GM21528 (cell line): ENCODE data around the gene EIF2A.

Experiments
- ATAC-seq: cut with Tn5 transposase; IDR thresholded peaks from one replicate; pipeline ENCODE4 v1.9.1; 2021; ENCODE audit warnings: mild to moderate bottlenecking, moderate library complexity; ENCODE audit not compliant: unreplicated experiment, low FRiP score

EIF2A gene

DNA sequence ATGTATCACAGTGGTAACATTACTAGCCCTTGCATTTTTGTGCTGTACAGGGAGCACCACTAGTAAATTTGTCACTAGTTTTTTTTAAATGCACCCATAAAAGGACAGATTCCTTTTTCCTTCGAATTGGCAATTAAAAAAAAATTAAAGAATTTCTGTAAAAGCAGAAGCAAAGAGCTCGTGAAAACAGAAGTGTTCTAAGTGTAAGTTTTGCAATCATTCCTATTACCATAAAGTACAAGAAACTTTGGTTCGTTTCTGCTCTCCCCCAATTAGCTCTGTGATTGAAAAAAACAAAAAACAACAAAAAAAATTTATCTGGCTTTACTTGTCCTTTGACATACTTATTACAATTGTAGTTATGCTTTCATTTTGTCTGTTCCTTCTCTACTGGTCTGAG is 5.6 kb upstream of the EIF2A start:
- no peak for ATAC-seq

DNA sequence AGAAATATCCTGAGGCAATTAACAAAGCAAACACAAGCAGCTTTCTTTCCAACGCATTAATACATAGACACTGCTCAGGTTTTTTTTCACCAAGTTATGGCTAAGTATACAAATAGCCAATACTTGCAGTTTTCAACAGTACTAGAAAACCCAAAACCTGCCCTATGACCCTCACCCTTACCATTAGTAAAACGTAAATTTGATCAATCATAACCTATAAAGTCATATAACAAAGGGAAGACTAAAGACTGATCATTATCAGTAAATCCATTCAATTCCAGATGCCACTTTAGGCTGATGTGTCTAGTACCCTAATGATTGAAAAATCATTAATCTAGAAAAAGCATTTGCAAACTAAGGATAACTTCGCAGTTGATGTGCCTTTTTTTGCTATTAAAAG is 3.5 kb upstream of the EIF2A start:
- ATAC-seq, result no peak

DNA sequence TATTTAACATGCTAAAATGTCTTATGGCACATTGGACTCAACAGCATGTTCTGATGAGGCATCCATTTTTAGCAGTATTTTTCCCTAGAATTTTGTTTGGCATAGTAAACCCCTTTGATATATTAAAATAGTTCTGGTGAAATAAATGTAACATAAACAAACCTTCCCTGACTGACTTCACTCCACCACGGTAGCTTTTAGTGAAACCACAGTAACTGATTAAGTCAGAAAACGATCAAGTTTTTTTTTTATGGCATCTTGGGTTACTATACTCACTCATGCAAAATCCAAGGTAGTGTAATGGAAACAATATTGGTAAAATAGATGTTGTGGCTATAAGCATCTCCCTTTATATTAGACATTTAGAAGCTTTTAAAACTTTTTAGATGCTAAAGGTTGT is 3.1 kb upstream of the EIF2A start:
- ATAC-seq, result no peak

DNA sequence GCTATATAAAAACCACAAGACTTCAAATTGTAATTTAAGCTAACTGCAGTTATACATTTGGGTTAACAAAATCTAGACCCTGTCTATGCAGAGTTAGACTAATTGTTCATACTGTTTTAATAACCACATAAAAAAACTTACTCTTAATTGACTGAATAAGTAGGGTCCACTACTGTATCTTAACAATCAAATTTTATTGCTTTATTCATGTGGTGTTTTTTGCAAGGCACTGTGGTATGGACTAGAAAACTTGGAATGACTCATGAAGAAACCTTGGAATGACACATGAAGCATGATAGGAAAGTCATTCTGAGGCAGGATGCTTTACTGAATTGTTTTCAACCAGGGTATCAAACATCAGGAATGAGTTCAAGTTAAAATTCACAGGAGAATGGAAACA is 2.5 kb upstream of the EIF2A start:
- no peak for ATAC-seq

DNA sequence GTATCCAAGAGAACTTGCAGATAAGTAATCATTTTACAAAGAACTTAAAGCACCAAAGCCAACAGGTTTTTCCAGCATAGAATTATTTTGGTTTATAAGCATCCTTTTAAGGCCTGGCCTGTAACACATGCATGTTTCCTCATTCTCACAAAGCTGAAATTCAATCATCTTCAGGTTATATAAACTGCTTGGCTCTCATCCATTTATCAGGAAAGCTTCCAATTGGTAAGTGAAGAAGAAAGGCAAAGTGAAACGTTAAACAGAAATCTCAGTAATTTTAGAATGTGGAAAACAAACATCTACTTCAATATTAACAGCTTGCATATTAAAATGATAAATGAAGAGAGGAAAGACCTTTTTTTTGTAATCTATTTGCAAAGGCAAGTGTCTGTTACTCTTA is 1.9 kb upstream of the EIF2A start:
- no peak for ATAC-seq

DNA sequence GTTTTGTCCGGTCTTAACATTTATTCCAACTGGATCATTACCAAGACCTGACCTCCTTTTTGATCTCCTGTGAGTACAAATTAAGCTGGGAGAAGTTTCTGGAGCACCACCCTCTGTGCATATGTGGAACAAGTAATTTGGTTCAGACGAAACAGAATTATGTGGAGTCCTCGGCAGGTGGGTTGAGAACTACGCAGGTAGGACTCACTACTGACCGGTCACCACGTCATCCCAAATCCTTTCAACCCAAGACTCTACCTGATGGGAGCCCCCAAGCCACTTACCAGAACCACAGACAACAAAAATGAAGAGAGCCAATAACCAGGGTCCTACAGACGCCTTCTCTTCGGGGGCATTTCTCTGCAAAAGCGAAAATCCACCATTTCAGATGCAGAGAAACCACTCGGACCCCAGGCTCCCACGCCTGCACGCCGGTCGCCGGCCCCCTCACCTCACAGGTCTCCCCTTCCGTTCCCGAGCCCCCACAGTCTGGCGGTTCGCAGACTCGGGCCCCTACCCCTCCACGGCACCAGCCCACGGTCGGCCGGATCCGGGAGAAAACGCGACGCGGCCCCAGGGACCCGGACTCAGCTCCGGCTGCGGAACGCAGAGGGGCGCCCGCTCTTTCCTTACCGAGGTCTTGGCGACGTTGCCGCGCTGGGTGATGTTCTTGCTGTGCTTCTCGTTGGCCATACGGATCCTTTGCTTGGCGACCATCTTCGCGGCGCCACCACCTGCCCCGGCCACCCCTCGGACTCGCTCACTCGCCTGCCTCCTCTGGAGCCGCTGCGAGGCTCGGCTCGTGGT is 965 bp upstream of the EIF2A start:
- peak; percentile 22 for ATAC-seq

DNA sequence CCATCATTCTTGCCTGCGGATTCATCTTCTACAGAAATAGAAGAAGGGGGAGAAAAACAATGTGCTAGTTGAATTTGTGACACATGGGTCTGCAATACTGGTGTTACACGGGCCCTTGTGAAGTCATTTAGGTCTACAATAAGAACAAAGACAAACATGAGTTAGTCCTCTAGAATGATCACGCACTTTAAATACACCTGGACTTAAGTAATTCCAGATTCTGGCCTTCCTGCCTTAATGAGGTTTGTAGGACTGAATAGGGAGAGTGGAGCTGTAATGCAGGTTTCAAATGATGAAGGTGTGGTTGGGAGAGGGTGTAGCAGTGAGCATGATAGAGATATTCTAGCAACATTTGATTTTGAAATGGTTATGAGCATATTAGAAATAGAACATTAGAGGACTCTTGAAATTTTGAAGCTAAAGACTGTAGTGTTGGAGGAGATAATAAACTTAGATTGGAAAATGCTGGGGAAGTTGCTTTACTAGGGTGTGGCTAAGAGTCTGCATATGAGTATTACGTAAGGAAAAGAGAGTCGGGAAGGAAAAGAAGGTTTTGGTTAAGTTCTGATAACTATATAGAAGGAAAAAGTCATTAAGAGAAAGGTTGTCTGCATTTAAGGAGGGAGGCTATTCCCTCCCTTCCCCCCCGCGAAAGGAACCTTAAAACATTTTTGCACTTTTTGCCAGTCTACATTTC is 606 bp downstream of the EIF2A start:
- no peak for ATAC-seq

DNA sequence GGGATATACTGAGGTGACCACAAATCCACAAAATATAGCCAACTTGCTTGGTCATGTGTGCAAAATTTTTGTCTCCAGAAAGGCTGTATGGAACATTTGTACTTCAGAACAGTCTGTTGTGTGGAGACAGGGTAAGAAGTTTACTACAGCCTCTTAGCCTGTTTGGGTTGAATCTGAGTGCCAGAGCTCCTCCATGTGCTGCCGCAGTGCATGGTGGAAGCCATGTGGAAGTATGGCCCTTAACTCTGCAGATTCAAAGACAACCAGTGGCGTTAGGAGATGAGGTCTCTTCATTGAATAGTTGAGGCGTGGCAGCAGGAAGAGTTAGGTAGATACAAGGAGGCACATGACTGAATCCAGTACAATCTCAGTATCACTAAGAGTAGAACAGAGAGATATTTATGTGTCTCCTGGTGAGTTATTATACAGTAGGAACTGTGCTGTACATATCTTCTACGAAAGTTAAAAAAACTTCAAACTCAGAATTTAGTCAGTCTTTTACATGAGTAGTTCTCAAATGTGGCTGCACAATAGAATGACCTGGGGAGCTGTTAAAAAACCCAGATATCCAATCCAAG is 9.4 kb downstream of the EIF2A start:
- no peak for ATAC-seq

DNA sequence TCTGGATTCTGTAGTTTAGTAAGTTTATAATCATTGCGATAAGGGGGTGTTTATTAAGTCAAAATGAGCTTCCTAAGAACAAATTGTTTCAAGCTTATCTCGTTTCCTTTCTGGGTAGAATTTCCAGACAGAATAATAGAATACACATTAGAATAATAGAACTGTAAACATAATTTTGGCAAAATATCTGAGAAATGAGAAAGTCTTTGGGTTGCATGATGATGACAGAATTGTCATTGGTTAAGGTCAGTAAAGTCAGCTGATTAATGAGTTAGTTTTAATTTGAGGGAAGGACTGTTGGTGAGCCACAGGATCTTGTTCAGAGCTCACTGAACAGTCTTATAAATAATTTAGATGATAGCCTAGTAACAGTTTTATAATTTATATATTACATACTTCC is 10.2 kb downstream of the EIF2A start:
- no peak for ATAC-seq

DNA sequence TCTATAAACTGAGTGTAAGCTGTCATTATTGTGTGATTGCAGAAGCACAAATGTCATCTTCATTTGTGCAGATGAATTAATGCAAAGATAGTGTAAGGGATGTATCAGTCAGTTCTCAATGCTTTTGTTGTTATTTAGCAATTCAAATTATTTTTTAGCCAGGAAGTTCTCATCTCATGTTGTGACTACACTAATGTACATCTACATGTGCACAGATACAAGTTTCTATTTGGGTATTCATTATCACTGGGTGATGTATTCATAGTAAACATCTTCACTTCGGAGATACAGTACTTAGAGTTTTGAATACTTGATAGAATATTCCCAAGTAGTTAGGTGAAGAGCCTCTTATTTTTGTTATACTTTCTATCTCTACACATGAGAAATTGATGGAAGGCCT is 11.1 kb downstream of the EIF2A start:
- no peak for ATAC-seq

DNA sequence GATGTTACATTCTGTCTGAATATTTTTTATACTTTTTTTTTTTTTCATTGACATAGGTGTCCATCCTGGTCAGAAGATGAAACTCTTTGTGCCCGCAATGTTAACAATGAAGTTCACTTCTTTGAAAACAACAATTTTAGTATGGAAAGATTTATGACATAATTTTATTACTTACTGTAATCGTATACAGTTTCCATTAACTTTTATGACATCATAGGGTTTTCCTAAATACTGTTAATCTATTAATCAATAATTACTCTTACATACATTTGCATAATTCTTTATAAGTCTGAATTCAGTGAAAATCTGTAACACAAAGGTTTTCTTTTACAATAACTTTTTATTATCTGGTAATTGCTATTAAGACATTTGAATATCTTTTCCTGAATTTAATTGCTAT is 17.7 kb downstream of the EIF2A start:
- ATAC-seq, result no peak

DNA sequence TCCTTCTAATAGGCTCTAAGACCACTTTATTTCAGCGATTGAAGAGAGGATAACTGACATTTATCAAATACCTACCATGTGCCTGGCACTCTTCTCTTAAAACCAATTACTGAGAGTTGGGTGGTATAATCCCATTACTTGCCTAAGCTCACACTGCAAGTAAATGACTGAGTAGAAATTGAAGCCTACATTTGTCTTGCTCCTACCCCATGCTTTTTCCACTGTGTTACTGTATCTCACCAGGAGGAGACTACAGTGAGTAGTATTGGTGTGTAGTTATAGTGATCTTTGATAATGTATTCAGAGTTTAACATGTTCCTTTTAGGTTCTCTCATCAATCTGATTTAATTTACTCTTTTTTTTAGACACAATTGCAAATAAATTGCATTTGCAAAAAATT is 20.7 kb downstream of the EIF2A start:
- no peak for ATAC-seq

DNA sequence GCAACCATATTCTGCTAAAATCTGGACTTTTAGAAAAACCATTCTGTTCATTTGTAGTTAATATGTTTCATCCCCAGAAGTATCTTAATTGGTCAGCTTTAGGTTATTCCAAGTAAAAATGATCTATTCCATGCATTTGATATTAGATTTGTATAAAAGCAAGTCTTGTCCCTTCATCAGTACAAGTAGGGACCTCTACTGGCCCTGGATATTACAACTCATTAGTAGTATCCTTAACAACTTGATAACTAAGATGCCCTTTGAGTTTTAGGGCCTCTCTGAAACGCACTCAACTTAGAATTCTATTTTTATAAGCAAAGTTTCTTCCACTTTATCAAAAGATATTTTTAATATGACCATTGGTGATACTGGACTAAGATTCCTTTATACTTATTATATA is 31.3 kb downstream of the EIF2A start:
- ATAC-seq, result no peak

DNA sequence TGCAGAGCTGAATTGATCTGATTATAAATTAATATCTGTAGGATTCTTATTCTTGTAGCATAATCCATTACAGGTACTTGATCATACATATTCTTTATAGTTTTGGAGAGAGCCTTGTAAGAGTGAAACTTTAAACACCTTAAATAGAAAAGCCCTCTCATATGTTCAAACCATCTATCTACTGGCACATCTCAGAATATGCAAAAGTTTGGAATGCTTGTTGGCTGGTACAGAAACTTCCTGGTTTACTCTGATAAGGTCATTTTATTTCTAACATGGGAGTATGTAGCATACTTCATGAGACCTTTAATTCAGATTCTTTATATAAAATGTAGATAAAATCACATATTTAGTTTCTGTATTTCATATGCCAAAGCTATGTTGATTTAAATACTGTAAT is 34.6 kb downstream of the EIF2A start:
- ATAC-seq, result no peak

DNA sequence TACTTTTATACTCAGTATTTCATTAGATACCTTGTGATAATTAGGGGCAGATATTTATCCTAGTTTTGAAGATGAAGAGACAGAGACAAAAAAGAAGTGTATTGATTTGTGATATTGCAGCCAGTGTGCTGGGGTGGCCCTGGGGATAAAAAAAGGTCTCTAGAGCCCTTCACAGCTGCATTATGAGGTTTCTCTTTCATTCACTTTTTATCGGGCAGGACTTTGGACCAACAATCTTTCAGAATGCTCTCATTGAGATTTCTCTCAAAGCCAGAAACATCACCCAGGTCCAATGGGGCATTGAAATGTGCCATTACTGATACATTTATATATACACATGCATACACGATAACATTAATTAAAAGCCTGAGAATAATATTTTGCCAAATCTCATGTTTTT is 36.0 kb downstream of the EIF2A start:
- peak; percentile 60 for ATAC-seq

DNA sequence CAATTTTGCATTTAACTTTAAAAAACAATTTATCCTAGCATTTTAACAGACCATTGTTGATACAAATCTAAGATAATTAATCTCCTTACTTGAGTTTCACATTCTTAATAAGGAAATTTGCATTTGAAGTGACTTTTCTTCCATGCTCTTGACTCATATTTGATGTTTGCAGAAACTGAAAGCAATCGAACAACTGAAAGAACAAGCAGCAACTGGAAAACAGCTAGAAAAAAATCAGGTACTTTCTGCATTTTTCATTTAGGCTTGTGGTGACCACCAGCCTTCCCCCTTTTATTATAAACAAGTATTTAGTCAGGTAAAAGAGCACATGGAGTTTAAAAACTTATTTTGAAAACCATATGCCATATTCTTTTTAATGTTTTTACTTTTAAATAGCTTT is 36.4 kb downstream of the EIF2A start:
- no peak for ATAC-seq

DNA sequence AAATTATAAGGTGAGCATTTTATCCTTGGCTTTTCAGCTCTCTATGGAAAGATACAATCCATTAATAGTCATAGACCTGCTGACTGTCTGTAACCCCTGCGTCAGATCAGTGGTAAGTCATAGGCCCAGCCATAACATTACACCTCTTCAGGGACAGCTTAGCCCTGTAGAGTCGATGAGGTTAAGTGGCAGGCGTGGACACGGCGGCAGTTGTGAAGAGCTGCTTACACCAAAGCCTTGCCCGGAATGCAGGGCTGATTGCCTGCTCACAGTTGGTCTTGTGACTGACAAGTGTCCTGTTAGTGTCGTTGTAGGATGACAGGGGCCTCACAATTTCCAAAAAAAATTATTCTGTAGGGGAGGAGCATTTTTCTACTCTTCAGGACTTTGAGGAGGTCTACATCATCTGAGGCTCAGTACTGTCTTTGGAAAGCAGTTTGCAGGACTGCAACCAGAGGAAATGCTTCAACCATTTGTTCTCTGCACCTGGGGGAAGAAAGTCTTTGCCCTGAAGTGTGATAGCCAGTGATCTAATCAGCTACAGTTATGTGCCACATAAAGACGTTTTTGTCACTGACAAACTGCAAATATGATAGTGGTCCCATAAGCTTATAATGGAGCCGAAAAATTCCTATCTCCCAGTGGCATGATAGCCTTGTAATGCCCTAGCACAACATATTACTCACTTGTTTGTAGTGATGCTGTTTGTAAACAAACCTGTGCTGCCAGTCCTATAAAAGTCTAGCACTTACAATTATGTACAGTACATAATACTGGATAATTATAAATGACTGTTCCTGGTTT is 41.6 kb downstream of the EIF2A start:
- ATAC-seq, result no peak

DNA sequence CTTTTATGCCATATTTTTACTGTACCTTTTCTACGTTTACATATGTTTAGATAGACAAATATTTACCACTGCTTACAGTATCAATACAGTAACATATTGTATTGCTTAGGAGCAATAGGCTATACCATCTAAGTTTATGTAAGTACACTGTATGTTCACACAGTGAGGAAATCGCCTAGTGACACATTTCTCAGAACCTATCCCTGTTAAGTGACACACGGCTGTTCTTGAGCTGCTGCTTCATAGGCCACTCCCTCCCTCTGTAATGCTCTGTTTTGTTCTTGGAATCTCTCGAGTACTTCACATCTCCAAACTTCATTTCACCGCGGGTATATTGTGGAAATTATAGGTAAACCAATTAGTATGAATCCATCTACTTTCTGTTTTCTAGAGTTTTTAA is 43.2 kb downstream of the EIF2A start:
- no peak for ATAC-seq

DNA sequence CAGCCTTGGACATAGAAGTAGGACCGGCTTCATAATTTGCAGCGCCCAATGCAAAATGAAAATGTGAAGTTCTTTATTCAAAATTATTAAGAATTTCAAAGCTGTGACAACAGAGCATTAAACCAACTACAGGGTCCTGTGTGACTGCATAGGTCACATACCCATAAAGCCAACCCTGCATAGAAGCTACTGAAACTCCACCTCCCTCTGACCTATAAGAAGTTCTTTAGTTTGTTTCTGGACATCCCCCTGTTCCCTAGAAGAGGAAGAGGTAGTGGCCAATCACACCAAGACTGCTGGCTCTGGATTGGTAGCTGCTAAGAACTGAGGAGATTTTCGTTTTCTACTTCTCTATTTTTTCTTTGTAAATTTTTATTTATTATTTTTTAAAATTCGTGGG is 47.6 kb downstream of the EIF2A start:
- no peak for ATAC-seq

DNA sequence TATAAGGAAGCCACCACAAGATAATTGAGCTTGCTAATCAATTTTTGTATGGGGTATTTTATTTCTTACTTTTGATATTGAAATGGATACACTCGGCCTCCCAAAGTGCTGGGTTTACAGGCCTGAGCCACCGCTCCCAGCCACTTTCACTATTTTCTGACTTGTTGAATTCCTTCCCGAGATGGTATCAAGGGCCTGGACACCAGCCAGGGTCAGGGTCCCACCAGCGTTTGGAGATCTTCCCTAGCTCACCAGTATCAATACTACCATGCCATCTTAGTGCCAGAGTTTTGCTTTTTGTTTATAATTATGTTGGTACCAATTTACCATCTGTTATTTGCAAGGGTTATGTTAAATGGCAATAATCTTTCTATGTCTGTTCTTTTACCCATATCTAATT is 51.1 kb downstream of the EIF2A start:
- no peak for ATAC-seq

DNA sequence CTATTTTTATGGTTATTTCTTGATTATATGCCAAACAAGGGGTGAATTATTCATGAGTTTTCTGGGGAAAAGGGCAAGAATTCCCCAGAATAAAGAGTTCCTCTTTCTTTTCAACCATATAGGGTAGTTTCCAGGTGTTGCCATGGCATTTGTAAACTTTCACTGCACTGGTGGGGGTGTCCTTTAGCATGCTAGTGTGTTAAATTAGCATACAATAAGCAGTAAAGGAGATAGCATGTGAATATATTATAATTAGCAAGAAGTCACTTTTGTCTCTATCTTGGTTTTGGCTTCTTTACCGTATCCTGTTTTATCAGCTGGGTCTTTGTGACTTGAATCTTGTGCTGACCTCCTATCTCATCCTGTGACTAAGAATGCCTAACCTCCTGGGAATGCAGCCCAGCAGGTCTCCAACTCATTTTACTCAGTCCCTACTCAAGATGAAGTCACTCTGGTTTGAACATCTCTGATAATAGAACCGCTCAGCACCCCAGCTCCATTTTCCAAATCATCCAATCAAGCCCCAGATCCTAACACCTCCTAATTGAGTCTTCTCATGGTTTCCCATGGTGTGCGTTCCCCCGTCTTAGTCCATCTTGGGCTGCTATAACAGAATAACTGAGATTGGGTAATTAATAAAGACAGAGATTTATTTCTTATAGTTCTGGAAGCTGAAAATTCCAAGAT is 53.2 kb downstream of the EIF2A start:
- ATAC-seq, result no peak
